NK-92 treated with Interleukin-12 subunit alpha and Interleukin-12 subunit beta, amount 100 ng/mL, for 24 hours (cell line): ENCODE results near the gene RNF133.
"Not testable (repeated sequence)": the region's sequence is repeated elsewhere in the genome, so short reads cannot be mapped to it uniquely, and the experiment has no call there.

Experiments
- DNase-seq: peaks from one replicate; lab custom pipeline; 2025; lab: John Stamatoyannopoulos, UW

Gene RNF133

GRCh38 chr7:122689346-122690109, 9.4 kb downstream of the RNF133 start:
- DNase-seq, result no peak

DNA sequence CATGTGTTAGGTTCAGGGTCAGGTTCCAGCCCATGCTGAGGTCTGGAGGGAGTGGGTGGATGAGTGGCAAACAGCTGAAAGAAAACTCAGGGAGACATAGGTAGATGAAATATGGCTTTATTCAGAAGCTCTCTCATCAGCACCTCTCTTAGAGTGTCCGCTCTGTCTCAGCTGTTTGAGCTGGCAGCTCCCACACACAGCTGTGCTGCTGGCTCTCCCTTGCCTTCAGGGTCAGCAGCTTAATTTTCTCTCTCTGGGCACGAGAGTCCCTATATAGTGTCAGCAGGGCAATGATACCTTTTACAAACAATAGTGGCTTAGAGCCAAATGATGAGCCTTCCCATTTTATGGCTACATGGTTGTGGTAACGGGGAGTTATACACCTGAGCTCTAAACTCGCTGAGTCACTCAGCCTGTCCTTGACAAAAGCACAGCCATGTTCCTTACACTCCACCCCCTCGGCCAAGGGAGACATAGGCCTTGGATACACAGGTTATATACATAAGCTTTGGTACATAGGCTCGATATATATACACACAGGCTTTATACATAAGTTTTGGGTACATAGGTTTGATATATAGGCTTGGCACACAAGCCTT, 10.4 kb downstream of the RNF133 start:
- no peak for DNase-seq

DNA sequence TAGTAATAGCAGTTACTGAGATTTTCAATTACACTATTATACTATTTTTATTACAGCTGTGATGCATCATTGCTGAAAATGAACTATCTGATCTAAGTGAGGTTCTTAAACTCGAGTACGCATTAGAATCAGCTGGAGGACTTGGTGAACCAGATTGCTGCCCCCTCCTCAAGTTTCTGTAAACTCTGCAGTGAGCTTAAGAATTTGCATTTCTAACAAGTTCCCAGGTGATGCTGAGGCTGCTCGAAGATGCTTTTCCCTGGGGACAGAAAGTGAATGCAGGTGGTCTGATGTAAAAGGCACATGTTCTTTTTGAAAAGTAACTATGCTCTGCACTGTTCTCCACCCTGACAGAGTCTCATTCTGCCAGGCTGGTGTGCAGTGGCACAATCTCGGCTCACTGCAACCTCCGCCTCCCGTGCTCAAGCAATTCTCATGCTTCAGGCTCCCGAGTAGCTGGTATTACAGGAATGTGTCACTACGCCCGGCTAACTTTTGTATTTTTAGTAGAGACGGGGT, 12.5 kb downstream of the RNF133 start:
- no peak for DNase-seq

DNA sequence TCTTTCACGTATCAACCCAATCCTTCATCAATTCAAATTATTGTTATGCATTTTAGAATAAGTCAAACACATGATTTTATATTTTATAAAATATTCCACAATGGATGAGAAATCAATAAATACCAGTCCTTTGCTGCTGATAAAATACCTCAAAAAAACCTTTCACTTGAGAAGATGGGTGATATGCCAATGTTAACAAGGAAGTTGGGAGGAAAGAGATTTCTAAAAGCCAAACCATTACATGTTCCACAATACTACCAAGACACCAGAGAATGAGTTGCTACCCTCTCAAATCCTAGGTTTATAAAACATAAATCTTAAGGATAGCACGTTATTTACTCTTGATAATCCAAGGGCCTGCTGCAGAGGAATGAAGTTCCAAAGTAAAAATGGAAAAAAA, 14.4 kb downstream of the RNF133 start:
- DNase-seq, result no peak

DNA sequence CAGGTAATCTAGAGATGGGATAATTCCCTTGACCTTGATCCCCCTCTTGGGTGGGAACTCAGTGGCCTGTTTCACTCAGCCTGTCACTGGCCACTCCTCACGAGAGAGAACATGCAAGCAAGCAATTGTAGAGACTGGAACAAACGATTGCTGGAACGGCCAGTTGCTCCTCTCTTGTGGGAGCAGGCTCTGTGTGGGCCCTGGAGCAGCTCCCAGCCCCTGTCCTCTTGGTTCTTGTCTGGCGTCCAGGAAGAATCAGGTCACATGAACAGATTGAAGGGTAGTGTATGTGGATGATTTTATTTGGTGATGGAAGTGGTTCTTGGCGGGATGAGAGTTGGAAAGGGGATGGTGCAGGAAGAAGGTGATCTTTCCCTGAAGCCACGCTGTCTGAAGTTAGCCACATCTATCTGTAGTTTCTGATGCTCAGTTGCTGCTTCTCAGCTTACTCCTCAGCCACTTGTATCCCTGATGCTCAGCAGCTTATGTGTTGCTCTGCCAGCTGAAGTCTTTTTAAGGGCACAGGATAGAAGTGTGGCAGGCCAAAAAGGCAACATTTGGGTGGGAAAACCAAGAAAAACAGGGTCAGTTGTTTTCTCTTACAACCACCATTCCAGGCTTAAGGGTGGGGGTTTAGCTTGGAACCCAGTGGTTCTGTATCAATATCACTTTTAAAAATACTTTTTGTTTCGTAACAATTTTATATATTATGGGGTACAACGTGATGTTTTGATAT, 15.9 kb downstream of the RNF133 start:
- DNase-seq, result no peak

- DNase-seq, result not testable (repeated sequence)
Measured at GRCh38 chr7:122681186-122681585, 17.7 kb downstream of the RNF133 start.

- no peak for DNase-seq
Measured at GRCh38 chr7:122679813-122680212, 19.1 kb downstream of the RNF133 start.

DNA sequence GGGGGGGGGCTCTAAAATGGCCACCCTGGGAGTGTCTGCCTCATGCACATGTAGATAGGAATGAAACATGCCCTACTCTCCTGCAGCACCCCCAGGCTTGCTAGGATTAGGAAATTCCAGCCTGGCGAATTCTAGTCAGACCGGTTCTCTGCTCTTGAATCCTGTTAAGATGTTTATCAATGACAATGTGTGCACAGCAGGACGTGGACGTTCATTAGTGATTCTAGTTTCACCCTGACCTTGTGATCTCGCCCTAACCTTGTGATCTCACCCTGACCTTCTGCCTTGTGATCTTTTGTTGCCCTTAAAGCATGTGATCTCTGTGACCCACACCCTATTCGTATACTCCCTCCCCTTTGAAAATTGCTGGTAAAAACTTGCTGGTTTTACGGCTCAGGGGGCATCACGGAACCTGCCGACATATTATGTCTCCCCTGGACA, 19.6 kb downstream of the RNF133 start:
- DNase-seq, result not testable (repeated sequence)

DNA sequence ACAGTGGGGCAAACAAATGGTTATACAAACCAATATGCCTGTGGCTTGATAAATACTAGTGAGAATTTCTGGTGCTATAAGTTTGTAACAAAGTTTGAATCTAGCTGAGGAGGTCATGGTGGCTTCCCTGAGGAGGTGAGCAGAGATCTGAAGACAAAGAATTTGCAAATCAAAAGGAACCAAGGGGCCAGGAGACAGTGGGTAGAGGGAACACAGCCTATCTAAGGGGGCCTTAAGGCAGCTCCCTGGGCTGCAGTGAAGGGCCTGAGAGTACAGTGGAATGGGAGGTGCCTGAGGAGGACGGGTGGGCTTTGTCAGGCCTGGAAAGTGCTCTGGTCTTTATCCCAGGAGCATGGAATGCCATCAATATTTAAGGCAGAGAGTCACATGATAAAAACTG, 21.8 kb downstream of the RNF133 start:
- DNase-seq, result no peak

- no peak for DNase-seq
Measured at GRCh38 chr7:122676466-122676865, 22.5 kb downstream of the RNF133 start.

DNA sequence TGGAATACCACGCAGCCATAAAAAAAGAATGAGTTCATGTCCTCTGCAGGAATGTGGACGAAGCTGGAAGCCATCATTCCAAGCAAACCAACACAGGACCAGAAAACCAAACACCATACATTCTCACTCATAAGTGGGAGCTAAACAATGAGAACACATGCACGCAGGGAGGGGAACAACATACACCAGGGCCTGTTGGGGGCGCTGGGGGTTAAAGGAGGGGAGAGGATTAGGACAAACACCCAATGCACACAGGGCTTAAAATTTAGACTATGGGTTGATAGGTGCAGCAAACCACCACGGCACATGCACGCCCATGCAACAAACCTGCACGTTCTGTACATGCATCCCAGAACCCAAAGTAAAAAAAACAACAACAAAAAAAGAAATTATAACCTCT, 23.3 kb downstream of the RNF133 start:
- DNase-seq, result no peak

DNA sequence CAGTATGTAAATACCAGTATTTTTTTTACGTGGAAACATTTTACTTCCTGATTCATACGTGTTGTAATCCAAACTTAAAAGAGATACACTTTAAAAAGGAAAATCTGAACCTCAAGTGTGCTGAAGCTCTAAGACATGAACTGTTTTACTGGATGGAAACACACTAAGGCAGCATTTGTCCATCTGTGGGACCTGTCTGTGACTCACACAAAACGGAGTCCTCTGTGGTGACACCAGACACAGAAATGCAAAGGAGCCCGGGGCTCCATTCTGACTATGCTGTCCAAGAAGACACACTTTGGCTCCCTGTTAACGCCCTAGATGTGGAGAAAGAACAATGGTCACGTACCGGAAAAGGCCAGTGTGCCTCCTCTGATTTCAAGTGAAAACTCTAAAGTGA, 23.9 kb downstream of the RNF133 start:
- DNase-seq, result no peak

DNA sequence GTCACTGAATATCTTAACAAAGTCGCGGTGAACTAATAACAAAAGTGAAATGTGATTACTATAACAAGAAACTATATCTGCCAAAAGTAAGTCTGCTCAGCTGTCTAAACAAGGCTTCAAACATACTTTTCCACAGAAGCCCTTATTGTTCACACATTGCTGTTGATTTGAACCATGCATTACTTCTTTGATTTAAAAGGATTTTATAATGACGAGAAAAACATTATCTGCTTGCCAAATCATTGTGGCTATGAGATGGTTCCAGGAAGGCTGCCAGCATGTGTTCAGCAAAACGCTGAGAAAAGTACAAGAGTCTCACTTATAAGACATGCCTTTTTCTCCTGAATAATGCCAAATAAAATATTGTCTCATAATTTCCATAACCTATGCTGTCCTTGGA, 24.4 kb downstream of the RNF133 start:
- DNase-seq, result no peak

GRCh38 chr7:122673951-122674350, 25.0 kb downstream of the RNF133 start:
- DNase-seq, result no peak

GRCh38 chr7:122672536-122672935, 26.4 kb downstream of the RNF133 start:
- no peak for DNase-seq

- DNase-seq, result no peak
Measured at GRCh38 chr7:122663733-122664132, 35.2 kb downstream of the RNF133 start.

GRCh38 chr7:122658856-122659255, 40.1 kb downstream of the RNF133 start:
- DNase-seq, result no peak

DNA sequence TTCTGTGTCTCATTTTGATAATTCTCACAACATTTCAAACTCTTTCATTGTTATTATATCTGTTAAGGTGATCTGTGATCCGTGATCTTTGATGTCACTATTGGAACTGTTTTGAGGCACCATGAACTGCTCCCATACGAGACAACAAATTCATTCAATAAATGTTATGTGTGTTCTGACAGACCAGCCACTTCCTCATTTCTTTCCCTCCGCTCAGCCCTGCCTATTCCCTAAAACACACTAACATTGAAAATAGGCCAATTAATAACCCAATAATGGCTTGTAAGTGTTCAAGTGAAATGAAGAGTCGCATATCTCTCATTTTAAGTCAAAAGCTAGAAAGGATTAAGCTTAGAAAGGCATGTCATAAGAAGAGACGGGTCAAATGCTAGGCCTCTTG, 45.2 kb downstream of the RNF133 start:
- no peak for DNase-seq

DNA sequence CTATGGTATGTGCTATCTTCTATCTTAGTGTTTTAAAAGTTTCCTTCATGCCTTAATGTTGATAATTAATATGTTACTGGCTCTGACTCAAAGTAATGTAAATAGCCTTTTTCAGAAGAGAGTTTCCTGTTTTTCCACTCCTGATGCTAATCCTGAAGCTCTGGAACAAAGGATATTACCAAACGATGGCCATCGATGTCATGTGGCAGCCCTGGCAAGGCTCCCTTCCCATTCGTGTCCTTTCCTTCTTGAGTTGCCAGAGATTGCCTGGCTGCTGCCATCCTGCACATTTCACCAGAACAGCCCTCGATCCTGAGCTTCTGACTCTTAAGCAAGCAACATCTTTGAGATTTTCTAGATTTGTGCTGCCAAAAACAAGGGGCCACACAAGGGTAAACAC, 46.0 kb downstream of the RNF133 start:
- no peak for DNase-seq

DNA sequence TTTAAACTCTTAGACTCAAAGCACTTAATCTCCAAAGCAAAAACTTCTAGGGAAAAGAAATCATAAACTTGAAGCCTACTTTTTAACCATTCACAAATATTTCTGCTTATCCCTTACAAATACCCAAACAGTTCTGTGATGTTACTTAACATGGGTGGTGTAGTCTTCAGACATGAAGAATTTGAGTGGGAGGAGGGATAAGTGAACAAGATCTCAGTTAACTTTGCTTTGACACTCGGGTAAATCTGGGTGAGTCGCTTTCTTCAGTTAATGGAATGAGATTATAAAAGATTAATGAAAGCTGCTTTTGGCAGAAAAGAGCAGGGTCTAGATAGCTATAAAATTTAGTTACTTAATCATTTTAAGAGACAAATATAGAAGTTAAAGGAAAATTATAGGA, 47.5 kb downstream of the RNF133 start:
- DNase-seq, result no peak
